ENCODE results near the gene RGMB.

GRCh38 chr5:98776066-98776705 lies 2.7 kb downstream of the RGMB start:
- TF ChIP-seq CTCF (IDR thresholded peaks at IDR 0.05; ENCODE audit: low read depth, low read length, missing input control) (no peak), RAD21 (IDR thresholded peaks at IDR 0.05) (no peak), NR2F2 (IDR thresholded peaks at IDR 0.05) (no peak), TAF1 (conservative IDR thresholded peaks at IDR 0.05) (no peak), FOXA1 (IDR thresholded peaks at IDR 0.05) (no peak), SP1 (IDR thresholded peaks at IDR 0.05) (no peak), EGR1 (IDR thresholded peaks at IDR 0.05; ENCODE audit: low read depth in 2 of 2) (no peak)
- TF ChIP-seq, protein P1, sequence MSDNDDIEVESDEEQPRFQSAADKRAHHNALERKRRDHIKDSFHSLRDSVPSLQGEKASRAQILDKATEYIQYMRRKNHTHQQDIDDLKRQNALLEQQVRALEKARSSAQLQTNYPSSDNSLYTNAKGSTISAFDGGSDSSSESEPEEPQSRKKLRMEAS (IDR thresholded peaks at IDR 0.05) = no peak
